ENCODE measurements around the gene ACP4.

The ACP4 gene

GRCh38 chr19:50844296-50844935, 54.2 kb downstream of the ACP4 start:
- DNase-seq: no peak
